ENCODE data around the gene RNU11.
A peak's percentile ranks its signal among the peaks of the same experiment; 100 is the strongest.

Gene RNU11

GRCh38 chr1:28656335-28656734, 7.9 kb downstream of the RNU11 start:
- no peak overlapping the region for H3K4me3 Mint-ChIP-seq
- TF ChIP-seq, protein P1, sequence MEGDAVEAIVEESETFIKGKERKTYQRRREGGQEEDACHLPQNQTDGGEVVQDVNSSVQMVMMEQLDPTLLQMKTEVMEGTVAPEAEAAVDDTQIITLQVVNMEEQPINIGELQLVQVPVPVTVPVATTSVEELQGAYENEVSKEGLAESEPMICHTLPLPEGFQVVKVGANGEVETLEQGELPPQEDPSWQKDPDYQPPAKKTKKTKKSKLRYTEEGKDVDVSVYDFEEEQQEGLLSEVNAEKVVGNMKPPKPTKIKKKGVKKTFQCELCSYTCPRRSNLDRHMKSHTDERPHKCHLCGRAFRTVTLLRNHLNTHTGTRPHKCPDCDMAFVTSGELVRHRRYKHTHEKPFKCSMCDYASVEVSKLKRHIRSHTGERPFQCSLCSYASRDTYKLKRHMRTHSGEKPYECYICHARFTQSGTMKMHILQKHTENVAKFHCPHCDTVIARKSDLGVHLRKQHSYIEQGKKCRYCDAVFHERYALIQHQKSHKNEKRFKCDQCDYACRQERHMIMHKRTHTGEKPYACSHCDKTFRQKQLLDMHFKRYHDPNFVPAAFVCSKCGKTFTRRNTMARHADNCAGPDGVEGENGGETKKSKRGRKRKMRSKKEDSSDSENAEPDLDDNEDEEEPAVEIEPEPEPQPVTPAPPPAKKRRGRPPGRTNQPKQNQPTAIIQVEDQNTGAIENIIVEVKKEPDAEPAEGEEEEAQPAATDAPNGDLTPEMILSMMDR (IDR thresholded peaks at IDR 0.05; ENCODE audit: unreplicated experiment in 3 of 3): no peak
- H3K4me1 Mint-ChIP-seq: peaks cover 5% of the 10 kb centered on the region
- no peaks in the 10 kb centered on the region for H3K9me3 Mint-ChIP-seq
- H3K36me3 Mint-ChIP-seq (ENCODE audit: low read depth): no peaks in the 10 kb centered on the region
- H3K27me3 Mint-ChIP-seq (ENCODE audit: low read depth): no peaks in the 10 kb centered on the region
- no peak overlapping the region for H3K27ac Mint-ChIP-seq

GRCh38 chr1:28663871-28664470, 15.6 kb downstream of the RNU11 start:
- Mint-ChIP-seq H3K36me3 (ENCODE audit: low read depth) (no peaks in the 10 kb centered on the region), H3K4me1 (peaks cover 6% of the 10 kb centered on the region), H3K4me3 (peak overlapping the region in 2 of 3 experiments; percentile 51 to 62), H3K27ac (peak overlapping the region; percentile 51 to 72 (median 72)), H3K9me3 (no peaks in the 10 kb centered on the region), H3K27me3 (ENCODE audit: low read depth) (no peaks in the 10 kb centered on the region)
- TF ChIP-seq, protein P1 (IDR thresholded peaks at IDR 0.05; ENCODE audit: unreplicated experiment in 3 of 3): no peak

GRCh38 chr1:28666806-28667205, 18.4 kb downstream of the RNU11 start:
- Mint-ChIP-seq H3K27ac (peak overlapping the region in 2 of 3 experiments; percentile 48 to 59), H3K4me1 (peaks cover 13% of the 10 kb centered on the region), H3K27me3 (ENCODE audit: low read depth) (no peaks in the 10 kb centered on the region), H3K4me3 (peak overlapping the region; percentile 52 to 55 (median 53)), H3K36me3 (ENCODE audit: low read depth) (no peaks in the 10 kb centered on the region), H3K9me3 (no peaks in the 10 kb centered on the region)
- TF ChIP-seq, protein P1 (IDR thresholded peaks at IDR 0.05; ENCODE audit: unreplicated experiment in 3 of 3): no peak

DNA sequence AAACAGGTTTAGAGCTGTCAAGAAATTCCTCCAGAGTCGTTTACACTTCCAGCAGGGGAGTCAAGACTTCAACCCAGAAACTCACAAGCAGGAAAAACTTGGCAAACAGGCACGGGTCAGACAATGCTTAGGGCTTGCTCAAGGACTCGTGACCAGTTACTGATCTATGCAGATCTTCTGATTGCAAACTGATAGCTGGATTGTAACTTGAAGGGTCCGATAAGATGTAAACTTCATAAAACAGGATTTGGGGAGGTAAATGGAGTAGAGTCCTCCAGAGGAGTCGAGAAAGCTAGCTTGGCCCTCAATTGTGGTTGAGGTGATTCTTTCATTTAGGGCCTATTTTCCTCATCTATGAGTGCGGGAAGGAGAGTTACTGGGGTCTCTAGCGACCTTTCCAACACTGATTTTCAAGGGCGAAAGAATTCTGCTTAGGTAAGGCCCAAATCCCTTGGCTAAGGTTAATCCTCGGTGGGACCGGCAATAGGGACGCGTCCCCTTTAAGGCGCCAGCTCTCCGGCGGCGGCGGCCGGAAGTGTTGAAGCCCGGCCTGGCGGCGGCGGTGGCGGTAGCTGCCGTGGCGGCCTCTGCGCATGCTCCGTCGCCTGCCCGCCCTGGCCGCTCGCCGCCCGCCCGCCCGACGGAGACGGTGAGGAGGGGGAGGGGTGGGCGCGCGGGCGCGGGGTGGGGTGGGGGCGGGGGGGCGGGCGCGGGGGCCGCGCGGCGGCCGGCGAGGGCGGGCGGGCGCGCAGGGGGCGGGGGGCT, 20.0 kb downstream of the RNU11 start, which contains the start of gene GMEB1:
GMEB1 (plus strand) TSS at position 594 of the 765 bp plus-strand sequence. CDS start 14,829 bp downstream, outside the sequence.
- Mint-ChIP-seq H3K36me3 (ENCODE audit: low read depth) (no peaks in the 10 kb centered on the region), H3K27me3 (ENCODE audit: low read depth) (no peaks in the 10 kb centered on the region), H3K9me3 (no peaks in the 10 kb centered on the region), H3K27ac (peak within 1 kb of the TSS; percentile 100), H3K4me1 (peaks cover 13% of the 10 kb centered on the region), H3K4me3 (peak within 1 kb of the TSS; percentile 93 to 95 (median 95))
- TF ChIP-seq, protein P1 (IDR thresholded peaks at IDR 0.05; ENCODE audit: unreplicated experiment in 3 of 3): no peak

DNA sequence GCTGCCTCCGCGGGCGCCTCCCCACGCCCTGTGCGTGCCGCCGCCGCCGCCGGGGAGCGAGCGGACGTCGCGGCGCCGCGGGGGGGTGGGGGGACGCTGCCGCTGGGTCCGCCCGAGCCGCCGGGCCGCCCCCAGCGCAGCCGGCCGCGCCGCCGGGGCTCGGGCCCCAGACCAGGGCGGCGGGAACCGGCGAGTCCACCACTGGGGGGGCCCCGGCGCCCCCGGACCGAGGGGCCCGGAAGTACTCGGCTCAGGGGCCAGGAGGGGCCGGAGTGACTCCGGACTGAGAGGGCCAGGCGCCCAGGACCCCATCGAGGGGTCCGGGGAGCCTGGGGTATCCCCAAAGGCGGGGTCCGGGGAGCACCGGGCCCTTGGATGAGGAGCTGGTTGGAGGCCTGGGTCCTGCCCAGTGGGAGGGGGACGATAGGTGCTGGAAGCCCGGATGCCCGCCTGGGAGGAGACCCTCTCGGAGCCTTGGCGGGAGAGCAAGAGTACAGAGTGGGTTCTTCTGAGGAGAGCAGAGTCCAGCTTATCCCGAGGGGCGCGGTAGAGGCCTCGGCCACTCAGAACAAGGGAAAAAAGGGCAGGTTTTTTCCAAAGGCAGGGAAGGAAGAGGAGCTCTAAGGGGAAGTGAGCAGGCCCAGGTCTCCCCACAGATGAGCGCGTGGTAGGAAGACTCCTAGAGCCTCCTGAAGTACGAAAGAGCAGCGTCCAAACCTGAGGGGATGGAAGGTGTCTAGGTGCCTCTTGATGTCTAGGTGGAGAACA, 20.7 kb downstream of the RNU11 start:
- H3K9me3 Mint-ChIP-seq: no peaks in the 10 kb centered on the region
- peak overlapping the region; percentile 90 to 95 (median 93) for H3K4me3 Mint-ChIP-seq
- H3K36me3 Mint-ChIP-seq (ENCODE audit: low read depth): no peaks in the 10 kb centered on the region
- peak overlapping the region; percentile 92 to 96 (median 94) for H3K27ac Mint-ChIP-seq
- H3K4me1 Mint-ChIP-seq: peaks cover 13% of the 10 kb centered on the region
- H3K27me3 Mint-ChIP-seq (ENCODE audit: low read depth): no peaks in the 10 kb centered on the region
- TF ChIP-seq, protein P1 (IDR thresholded peaks at IDR 0.05; ENCODE audit: unreplicated experiment in 3 of 3): no peak

All from nephron (organoid).